Endothelial cell of umbilical vein (primary cell): ENCODE data around the gene KDM4C. TPM values are rescaled to one million over a fixed set of nuclear protein-coding genes. Genes with fewer than 3 reads are reported as not detected.
A peak's percentile ranks its signal among the peaks of the same experiment; 100 is the strongest.

Source experiments
- BruUV-seq: library from RNA; stranded (reverse); fragments of 400-500 nt; replicated peaks from 2 replicates; lab custom pipeline; 2021; lab: Mats Ljungman, UMichigan
- CTCF ChIA-PET: fragments of 300-600, 350-600 bp; sonication (Branson Sonifier 250); formaldehyde crosslinking; loops from one replicate; lab custom pipeline; 2021; ENCODE audit warnings: antibody characterized with exemption, inconsistent platforms; lab: Charles Lee
- POLR2A ChIA-PET: fragments of 300-600, 350-600 bp; sonication (Branson Sonifier 250); formaldehyde crosslinking; loops from one replicate; lab custom pipeline; 2021; ENCODE audit warnings: antibody characterized with exemption, inconsistent platforms; lab: Charles Lee
- DNase-seq: peaks from one replicate; pipeline ENCODE4 v3.0.0-alpha.2; 2011; ENCODE audit warnings: low read depth, low spot score
- FAIRE-seq: peaks from 2 replicates; lab custom pipeline; 2011; peaks lifted over from hg19 to GRCh38; lab: Jason Lieb, UNC
- H2AFZ ChIP-seq: 2 replicates; pipeline ENCODE4 v1.6.0; 2012; ENCODE audit warnings: low read depth, low read length, control low read depth, inconsistent platforms
- H3K27ac ChIP-seq: 2 replicates; pipeline ENCODE4 v1.5.1; 2011; ENCODE audit warnings: low read depth, mild to moderate bottlenecking, control low read depth, low read length, moderate library complexity; ENCODE audit not compliant: insufficient read depth
- H3K27me3 ChIP-seq, 2 experiments: 2 replicates each; pipeline versions ENCODE4 v1.6.0 to v1.6.1; 2011; ENCODE audit warnings: low read length in 2 of 2, mixed read lengths in 1 of 2; ENCODE audit not compliant: control insufficient read depth in 2 of 2, insufficient read depth in 2 of 2
- H3K36me3 ChIP-seq, 2 experiments: 2 replicates in 1 of 2; 3 replicates in 1 of 2; pipeline ENCODE4 v1.5.1; 2011; ENCODE audit warnings: low read length in 2 of 2, mild to moderate bottlenecking in 1 of 2, moderate library complexity in 1 of 2; ENCODE audit not compliant: control insufficient read depth in 2 of 2, insufficient read depth in 2 of 2; ENCODE audit errors: extremely low read depth in 1 of 2
- H3K4me1 ChIP-seq: 3 replicates; pipeline ENCODE4 v1.5.1; 2011; ENCODE audit warnings: mild to moderate bottlenecking, low read length; ENCODE audit not compliant: control insufficient read depth, insufficient read depth; ENCODE audit errors: extremely low read depth
- H3K4me2 ChIP-seq: 2 replicates; pipeline ENCODE4 v1.6.1; 2011; ENCODE audit warnings: low read length, control low read depth, mixed read lengths; ENCODE audit not compliant: insufficient read depth
- H3K4me3 ChIP-seq, 3 experiments: fragments of 200-600 bp in 1 of 3; sonication (generic), shearing (Covaris generic) in 1 of 3; replicated peaks in 1 of 3; 2 replicates each; pipeline ENCODE4 v1.5.1; 2011 to 2016; ENCODE audit warnings: control low read depth in 3 of 3, low read length in 3 of 3, mild to moderate bottlenecking in 2 of 3, inconsistent platforms in 1 of 3, low read depth in 1 of 3, moderate library complexity in 1 of 3; ENCODE audit not compliant: insufficient read depth in 1 of 3
- H3K79me2 ChIP-seq: 2 replicates; pipeline ENCODE4 v1.6.0; 2012; ENCODE audit warnings: low read length, inconsistent platforms; ENCODE audit not compliant: control insufficient read depth, insufficient read depth
- H3K9ac ChIP-seq: replicated peaks from 2 replicates; pipeline ENCODE3; 2011; ENCODE audit warnings: low read length, control low read depth; ENCODE audit not compliant: insufficient read depth; ENCODE audit errors: extremely low read depth
- H3K9me1 ChIP-seq: replicated peaks from 3 replicates; pipeline ENCODE4 v1.6.0; 2011; ENCODE audit warnings: mild to moderate bottlenecking, low read length; ENCODE audit not compliant: control insufficient read depth, insufficient read depth; ENCODE audit errors: extremely low read depth
- H3K9me3 ChIP-seq: replicated peaks from 2 replicates; pipeline ENCODE4 v1.5.1; 2012; ENCODE audit warnings: low read length, inconsistent platforms; ENCODE audit not compliant: control insufficient read depth, insufficient read depth
- H4K20me1 ChIP-seq: replicated peaks from 2 replicates; pipeline ENCODE3; 2011; ENCODE audit warnings: mild to moderate bottlenecking, low read length; ENCODE audit not compliant: control insufficient read depth, insufficient read depth; ENCODE audit errors: extremely low read depth
- CTCF ChIP-seq, 2 donors: IDR thresholded peaks; 1 replicate in 1 of 2; 2 replicates in 1 of 2; pipeline ENCODE4 v1.5.1; 2011; ENCODE audit warnings: low read length in 2 of 2, mild to moderate bottlenecking in 2 of 2, moderate library complexity in 2 of 2, control low read depth in 1 of 2, inconsistent platforms in 1 of 2, low read depth in 1 of 2; ENCODE audit not compliant: insufficient read depth in 1 of 2; ENCODE audit errors: extremely low read depth in 1 of 2
- EZH2 ChIP-seq: IDR thresholded peaks from 2 replicates; pipeline ENCODE4 v1.6.1; 2012; ENCODE audit warnings: borderline replicate concordance, low read depth, mild to moderate bottlenecking, moderate library complexity, low read length, inconsistent platforms; ENCODE audit not compliant: severe bottlenecking
- FOS ChIP-seq: IDR thresholded peaks from 2 replicates; pipeline ENCODE4 v1.6.1; 2011; ENCODE audit warnings: mild to moderate bottlenecking, low read length, moderate library complexity, borderline replicate concordance; ENCODE audit not compliant: insufficient read depth
- GATA2 ChIP-seq: IDR thresholded peaks from 2 replicates; pipeline ENCODE4 v1.7.0; 2011; ENCODE audit warnings: low read depth, mild to moderate bottlenecking, moderate library complexity, mixed read lengths, low read length; ENCODE audit not compliant: insufficient read length, insufficient read depth
- POLR2A ChIP-seq: IDR thresholded peaks from 2 replicates; pipeline ENCODE4 v1.6.1; 2012; ENCODE audit warnings: low read depth, mild to moderate bottlenecking, control low read depth, low read length
- dilution Hi-C: fragments of 300-500 bp; cut with MboI; formaldehyde crosslinking; loops from one replicate; pipeline ENCODE4 v1.15.0; 2019; ENCODE audit warnings: low sequenced_read_pairs; ENCODE audit not compliant: extremely low pct_ligation_motif_present
- intact Hi-C: fragments of 100-400 bp; cut with micrococcal nuclease; formaldehyde crosslinking; loops from one replicate; pipeline ENCODE4 v1.10.0; 2022
- polyA plus RNA-seq, 4 experiments: library from polyadenylated mRNA; depleted of rRNA in 3 of 4; stranded (reverse) in 3 of 4; unstranded in 1 of 4; fragments of >200 nt; gene quantifications; 2 replicates each; pipeline versions ENCODE4 v1.2.1 to v1.2.3, GENCODE V29; 2011 to 2012; ENCODE audit warnings: missing spikeins in 1 of 4
- total RNA-seq: library from RNA; stranded (reverse); gene quantifications from 2 replicates; pipeline ENCODE4 v1.2.3, GENCODE V29; 2021

KDM4C gene
- total and polyA plus RNA-seq, 2 donors (not counting 3 experiments of a cell fraction or from before 2014, with no cell fraction given) = 5.4 to 15.0 TPM

DNA sequence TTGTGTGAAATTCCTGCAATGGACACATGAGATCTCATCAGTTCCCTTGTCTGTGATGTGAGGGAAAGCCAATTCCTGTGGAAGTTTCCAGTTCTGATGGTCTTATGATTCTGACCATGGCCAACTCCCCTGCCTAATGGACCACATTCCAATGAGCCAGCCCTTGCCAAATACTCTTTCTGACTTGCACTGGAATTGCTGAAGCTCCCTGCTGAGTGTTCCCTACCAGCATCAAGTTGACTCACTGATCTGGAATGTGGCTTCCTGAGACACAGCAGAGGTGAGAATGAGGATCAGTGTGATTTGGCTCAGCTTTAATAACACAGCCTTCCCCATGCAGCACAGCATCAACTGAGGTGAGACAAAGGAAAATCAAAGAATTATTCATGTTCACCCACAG is 427.8 kb downstream of the KDM4C start:
- TF ChIP-seq EZH2 (no peak), FOS (peak; percentile 61)
- DNase-seq = peak; percentile 57
- H2AFZ ChIP-seq = no peak overlapping the region
- intact Hi-C loops = loop anchor here (1.0 to 5.0 kb wide), 4 partner anchors 93 to 358 kb away; no protein-coding TSS in a partner anchor
- peaks cover 8% of the 10 kb centered on the region for H3K4me1 ChIP-seq
- no peaks in the 10 kb centered on the region for H3K79me2 ChIP-seq
- H3K9me1 ChIP-seq = no peaks in the 10 kb centered on the region
- no peaks in the 10 kb centered on the region for H3K36me3 ChIP-seq
- peak; percentile 77 for FAIRE-seq
- H3K9me3 ChIP-seq = no peaks in the 10 kb centered on the region
- no peak overlapping the region for H3K27ac ChIP-seq
- POLR2A ChIA-PET = no interaction called here
- no peak overlapping the region for H3K4me3 ChIP-seq
- peaks cover 0 to 2% of the 10 kb centered on the region in 2 experiments for H3K27me3 ChIP-seq
- dilution Hi-C loops = no loop called here
- CTCF ChIA-PET = interaction anchor here (0.8 to 6.6 kb wide), 21 partner anchors 10 to 359 kb away, joined by 3 to 83 read pairs (median 4); no protein-coding TSS in a partner anchor
- no peak overlapping the region for H3K4me2 ChIP-seq
- H4K20me1 ChIP-seq = no peaks in the 10 kb centered on the region
- BruUV-seq = no TSS peak
- no peak overlapping the region for H3K9ac ChIP-seq

- intact Hi-C loops = loop anchor here (1.0 to 5.0 kb wide), 4 partner anchors 94 to 359 kb away; no protein-coding TSS in a partner anchor
- Histone ChIP-seq H3K79me2 (no peaks in the 10 kb centered on the region), H3K27me3 (peaks cover 0 to 3% of the 10 kb centered on the region in 2 experiments), H3K27ac (no peak overlapping the region), H3K4me1 (peaks cover 8% of the 10 kb centered on the region), H3K9me1 (no peaks in the 10 kb centered on the region), H3K9ac (no peak overlapping the region), H3K36me3 (no peaks in the 10 kb centered on the region), H3K9me3 (no peaks in the 10 kb centered on the region), H3K4me2 (no peak overlapping the region), H4K20me1 (no peaks in the 10 kb centered on the region), H2AFZ (no peak overlapping the region), H3K4me3 (no peak overlapping the region)
- dilution Hi-C loops = no loop called here
- no TSS peak for BruUV-seq
- no peak for TF ChIP-seq POLR2A
- TF ChIP-seq CTCF (IDR thresholded peaks at IDR 0.05; ENCODE audit: extremely low read depth in 1 of 2, insufficient read depth in 1 of 2, low read depth in 1 of 2, low read length in 2 of 2) = peak; percentile 54 to 66
- no peak for TF ChIP-seq GATA2
- no peak for TF ChIP-seq EZH2
- TF ChIP-seq FOS = no peak
- POLR2A ChIA-PET = no interaction called here
- no peak for FAIRE-seq
- peak; percentile 22 for DNase-seq
- CTCF ChIA-PET = interaction anchor here (0.8 to 6.6 kb wide), 20 partner anchors 9 to 359 kb away, joined by 3 to 83 read pairs (median 4); no protein-coding TSS in a partner anchor
Measured at GRCh38 chr9:7186175-7186574, 428.4 kb downstream of the KDM4C start.
